ENCODE measurements around the gene RBM46. TPM values are rescaled to one million over a fixed set of nuclear protein-coding genes. Genes with fewer than 3 reads are reported as not detected.

RBM46 gene
- total and polyA plus RNA-seq, 12 donors = 0.05 to 0.08 TPM; not detected in 10

DNA sequence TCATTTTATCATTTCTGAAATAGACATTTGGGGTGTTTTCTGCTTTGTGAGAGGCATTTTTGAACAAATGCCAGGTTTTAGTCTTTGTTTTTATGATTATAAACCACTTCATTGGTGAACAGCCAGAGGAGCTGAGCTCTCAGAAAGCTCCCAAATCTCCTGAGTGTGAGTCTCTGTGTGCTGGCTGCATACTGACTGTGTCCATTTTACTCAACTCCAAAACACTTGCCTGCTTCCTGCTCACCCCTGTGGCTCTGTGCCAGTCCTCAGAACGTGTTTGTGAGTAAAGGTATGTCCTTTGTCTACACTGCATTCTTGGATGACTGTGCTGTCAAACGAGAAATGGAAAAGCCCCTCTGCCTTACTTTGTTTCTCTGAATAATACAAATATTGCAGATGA, 42.6 kb upstream of the RBM46 start:
- 25 to 31% (median 29%) methylated on average over 2 of the region's 2 CpGs for WGBS, 4 donors
- H3K27me3 ChIP-seq = peaks cover 18% of the 10 kb centered on the region
- intact Hi-C loops (cut with DNase I) = no loop called here
- H3K4me3 ChIP-seq = no peak overlapping the region
- TF ChIP-seq POLR2A (IDR thresholded peaks at IDR 0.05) (no peak), CTCF (IDR thresholded peaks at IDR 0.05) (no peak)
- no peaks in the 10 kb centered on the region for H3K36me3 ChIP-seq (replicated peaks in 1 of 2)
- peaks cover 0 to 14% of the 10 kb centered on the region in 2 donors for H3K4me1 ChIP-seq (replicated peaks in 1 of 2)
- H3K9me3 ChIP-seq (replicated peaks in 1 of 3) = no peaks in the 10 kb centered on the region
- H3K27ac ChIP-seq = no peak overlapping the region
- no peak for DNase-seq

- Histone ChIP-seq H3K27me3 (peaks cover 23% of the 10 kb centered on the region), H3K4me1 (replicated peaks in 1 of 2) (peaks cover 0 to 21% of the 10 kb centered on the region in 2 donors), H3K36me3 (replicated peaks in 1 of 2) (no peaks in the 10 kb centered on the region), H3K4me3 (no peak overlapping the region), H3K27ac (no peak overlapping the region), H3K9me3 (replicated peaks in 1 of 3) (no peaks in the 10 kb centered on the region)
- no peak for DNase-seq
- TF ChIP-seq POLR2A (IDR thresholded peaks at IDR 0.05) (no peak), CTCF (IDR thresholded peaks at IDR 0.05) (no peak)
- intact Hi-C loops (cut with DNase I) = no loop called here
These were observed 42.0 kb upstream of the RBM46 start for GRCh38 chr4:154739111-154739510.

DNA sequence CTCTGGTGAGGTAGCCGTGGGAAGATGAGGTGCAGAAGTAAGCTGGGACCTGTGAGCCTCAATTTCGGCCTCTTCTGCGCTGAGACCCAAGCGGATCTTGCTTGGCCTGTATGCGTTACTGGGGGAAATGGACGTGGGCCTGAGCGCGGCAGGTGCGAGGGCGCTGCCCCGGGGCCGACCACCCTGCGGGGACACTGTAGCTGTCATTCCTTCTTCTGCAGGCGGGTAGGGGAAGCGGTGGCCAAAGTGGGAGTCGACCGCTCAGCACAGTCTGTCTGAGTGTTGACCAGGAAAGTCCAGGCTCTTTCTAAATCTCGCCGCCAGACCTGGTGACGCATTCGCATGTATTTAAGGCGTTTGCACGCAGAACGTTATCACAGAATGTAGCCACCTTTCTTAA, 40.6 kb upstream of the RBM46 start:
- Histone ChIP-seq H3K4me1 (replicated peaks in 1 of 2) (peaks cover 0 to 26% of the 10 kb centered on the region in 2 donors), H3K27ac (no peak overlapping the region), H3K4me3 (no peak overlapping the region), H3K36me3 (replicated peaks in 1 of 2) (no peaks in the 10 kb centered on the region), H3K9me3 (replicated peaks in 1 of 3) (no peaks in the 10 kb centered on the region), H3K27me3 (peaks cover 35% of the 10 kb centered on the region)
- intact Hi-C loops (cut with DNase I) = no loop called here
- no peak for DNase-seq
- TF ChIP-seq CTCF (IDR thresholded peaks at IDR 0.05) (no peak), POLR2A (IDR thresholded peaks at IDR 0.05) (no peak)
- WGBS, 4 donors = 66 to 82% (median 73%) methylated on average over 24 of the region's 24 CpGs

- intact Hi-C loops (cut with DNase I) = no loop called here
- TF ChIP-seq POLR2A (IDR thresholded peaks at IDR 0.05) = no peak
- no peak for TF ChIP-seq CTCF (IDR thresholded peaks at IDR 0.05)
- H3K9me3 ChIP-seq (replicated peaks in 1 of 3) = no peaks in the 10 kb centered on the region
- H3K27ac ChIP-seq = no peak overlapping the region
- H3K36me3 ChIP-seq (replicated peaks in 1 of 2) = no peaks in the 10 kb centered on the region
- peaks cover 35% of the 10 kb centered on the region for H3K27me3 ChIP-seq
- DNase-seq = no peak
- 14 to 31% (median 28%) methylated on average over 20 of the region's 20 CpGs for WGBS, 4 donors
- no peak overlapping the region for H3K4me3 ChIP-seq
- peaks cover 0 to 26% of the 10 kb centered on the region in 2 donors for H3K4me1 ChIP-seq (replicated peaks in 1 of 2)
These were observed 39.9 kb upstream of the RBM46 start for GRCh38 chr4:154741131-154741665.

Data from adrenal gland (tissue), 12 donors.